ENCODE data around the gene MIER1.

DNA sequence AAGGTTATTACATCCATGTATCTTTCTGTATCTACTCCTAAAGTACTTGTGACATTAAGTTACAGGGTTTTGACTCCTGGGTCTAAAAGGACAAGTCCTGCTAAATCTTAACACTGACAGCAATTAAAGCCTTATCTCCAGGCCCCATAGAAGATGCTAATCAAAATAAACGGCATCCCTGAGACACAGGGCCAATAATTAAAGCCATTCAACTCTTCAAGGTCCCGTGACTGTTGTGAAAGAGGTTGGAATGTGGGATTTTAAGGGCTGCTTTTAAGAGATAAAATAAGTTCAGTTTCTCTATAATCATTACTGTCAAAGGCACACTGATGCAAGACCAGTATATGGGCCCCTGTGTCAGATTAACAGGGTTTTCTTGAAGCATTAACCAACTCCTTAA is 8.5 kb upstream of the MIER1 start:
- TF ChIP-seq, protein P1, sequence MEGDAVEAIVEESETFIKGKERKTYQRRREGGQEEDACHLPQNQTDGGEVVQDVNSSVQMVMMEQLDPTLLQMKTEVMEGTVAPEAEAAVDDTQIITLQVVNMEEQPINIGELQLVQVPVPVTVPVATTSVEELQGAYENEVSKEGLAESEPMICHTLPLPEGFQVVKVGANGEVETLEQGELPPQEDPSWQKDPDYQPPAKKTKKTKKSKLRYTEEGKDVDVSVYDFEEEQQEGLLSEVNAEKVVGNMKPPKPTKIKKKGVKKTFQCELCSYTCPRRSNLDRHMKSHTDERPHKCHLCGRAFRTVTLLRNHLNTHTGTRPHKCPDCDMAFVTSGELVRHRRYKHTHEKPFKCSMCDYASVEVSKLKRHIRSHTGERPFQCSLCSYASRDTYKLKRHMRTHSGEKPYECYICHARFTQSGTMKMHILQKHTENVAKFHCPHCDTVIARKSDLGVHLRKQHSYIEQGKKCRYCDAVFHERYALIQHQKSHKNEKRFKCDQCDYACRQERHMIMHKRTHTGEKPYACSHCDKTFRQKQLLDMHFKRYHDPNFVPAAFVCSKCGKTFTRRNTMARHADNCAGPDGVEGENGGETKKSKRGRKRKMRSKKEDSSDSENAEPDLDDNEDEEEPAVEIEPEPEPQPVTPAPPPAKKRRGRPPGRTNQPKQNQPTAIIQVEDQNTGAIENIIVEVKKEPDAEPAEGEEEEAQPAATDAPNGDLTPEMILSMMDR (IDR thresholded peaks at IDR 0.05), result no peak
- TF ChIP-seq EP300 (IDR thresholded peaks at IDR 0.05), result no peak

Data from ovary (tissue), 3 donors.